WTC11 (cell line): Measurements from ENCODE around the gene CYGB. TPM values are rescaled to one million over a fixed set of nuclear protein-coding genes. Genes with fewer than 3 reads are reported as not detected.

Experiments
- ATAC-seq: fragments of 200-7000 bp; cut with Tn5 transposase; 2 replicates; pipeline ENCODE4 v1.10.0; 2021; ENCODE audit warnings: mild to moderate bottlenecking, moderate library complexity
- CTCF ChIA-PET: fragments of 300-600 bp; sonication (Branson Sonifier 250); formaldehyde crosslinking; loops from one replicate; lab custom pipeline; 2021; ENCODE audit warnings: antibody characterized with exemption; lab: Charles Lee
- POLR2A ChIA-PET: fragments of 350-600 bp; sonication (Branson Sonifier 250); formaldehyde crosslinking; loops from one replicate; lab custom pipeline; 2021; ENCODE audit warnings: antibody characterized with exemption; lab: Charles Lee
- DNase-seq: peaks from one replicate; pipeline ENCODE4 v3.0.0; 2021; ENCODE audit warnings: low spot score
- H3K27ac Mint-ChIP-seq: 2 replicates; pipeline ENCODE4 v1.8.0; 2021; ENCODE audit warnings: mixed read lengths
- H3K27me3 Mint-ChIP-seq: 2 replicates; pipeline ENCODE4 v1.8.0; 2021; ENCODE audit warnings: low read depth, mild to moderate bottlenecking, moderate library complexity, mixed read lengths
- H3K36me3 Mint-ChIP-seq: 2 replicates; pipeline ENCODE4 v1.8.0; 2021; ENCODE audit warnings: mixed read lengths
- H3K4me1 Mint-ChIP-seq: 2 replicates; pipeline ENCODE4 v1.8.0; 2022; ENCODE audit warnings: mixed read lengths
- H3K4me3 Mint-ChIP-seq: 2 replicates; pipeline ENCODE4 v1.8.0; 2021; ENCODE audit warnings: mild to moderate bottlenecking, moderate library complexity, mixed read lengths
- H3K9me3 Mint-ChIP-seq: 2 replicates; pipeline ENCODE4 v1.8.0; 2021; ENCODE audit warnings: mixed read lengths
- ARID4B ChIP-seq: sonication (generic); formaldehyde crosslinking; IDR thresholded peaks from 2 replicates; pipeline ENCODE4 v1.8.0; 2023; ENCODE audit warnings: missing genetic modification reagents, mild to moderate bottlenecking, borderline replicate concordance
- CDX4 ChIP-seq: fragments of 250-450 bp; sonication (Bioruptor Pico); IDR thresholded peaks from 2 replicates; pipeline ENCODE4 v1.9.0; 2021; ENCODE audit warnings: moderate library complexity, mild to moderate bottlenecking, inconsistent platforms, borderline replicate concordance
- CTCF ChIP-seq: fragments of 200-600 bp; IDR thresholded peaks from 2 replicates; pipeline ENCODE4 v1.8.0; 2022; ENCODE audit warnings: antibody characterized with exemption
- GRHL2 ChIP-seq: fragments of 250-450 bp; sonication (Bioruptor Pico); IDR thresholded peaks from 2 replicates; pipeline ENCODE4 v1.8.0; 2022; ENCODE audit warnings: mild to moderate bottlenecking, moderate library complexity; ENCODE audit not compliant: insufficient replicate concordance, severe bottlenecking
- MLX ChIP-seq: sonication (generic); formaldehyde crosslinking; IDR thresholded peaks from 2 replicates; pipeline ENCODE4 v1.8.1; 2023; ENCODE audit warnings: mild to moderate bottlenecking, missing genetic modification reagents, moderate library complexity
- OVOL2 ChIP-seq: fragments of 250-450 bp; sonication (Bioruptor Pico); IDR thresholded peaks from 2 replicates; pipeline ENCODE4 v1.9.0; 2021; ENCODE audit warnings: mild to moderate bottlenecking, borderline replicate concordance
- SP1 ChIP-seq: sonication (generic); formaldehyde crosslinking; conservative IDR thresholded peaks from 2 replicates; pipeline ENCODE4 v1.8.1; 2022; ENCODE audit warnings: missing genetic modification reagents
- TCF7 ChIP-seq: sonication (generic); formaldehyde crosslinking; IDR thresholded peaks from 2 replicates; pipeline ENCODE4 v1.8.0; 2022; ENCODE audit warnings: mild to moderate bottlenecking, low read depth, missing genetic modification reagents, moderate library complexity
- ZMAT4 ChIP-seq: fragments of 250-450 bp; sonication (Bioruptor Pico); IDR thresholded peaks from 2 replicates; pipeline ENCODE4 v1.9.0; 2021; ENCODE audit warnings: mild to moderate bottlenecking
- ZNF121 ChIP-seq: sonication (generic); formaldehyde crosslinking; IDR thresholded peaks from 2 replicates; pipeline ENCODE4 v1.8.0; 2023; ENCODE audit warnings: missing genetic modification reagents
- ZNF232 ChIP-seq: sonication (generic); formaldehyde crosslinking; IDR thresholded peaks from 2 replicates; pipeline ENCODE4 v1.8.0; 2022; ENCODE audit warnings: mild to moderate bottlenecking, missing genetic modification reagents
- ZNF396 ChIP-seq: fragments of 250-450 bp; sonication (Bioruptor Pico); IDR thresholded peaks from 2 replicates; pipeline ENCODE4 v1.8.0; 2021; ENCODE audit warnings: mild to moderate bottlenecking, moderate library complexity, borderline replicate concordance
- ZNF671 ChIP-seq: fragments of 250-450 bp; sonication (Bioruptor Pico); IDR thresholded peaks from 2 replicates; pipeline ENCODE4 v1.8.0; 2021; ENCODE audit warnings: mild to moderate bottlenecking
- total RNA-seq: library from RNA; stranded (reverse); gene quantifications from 3 replicates; pipeline ENCODE4 v1.2.3, GENCODE V29; 2021

Gene CYGB
- total RNA-seq, 1 experiment from 2014 or later: 3.6 TPM

GRCh38 chr17:76478097-76478496, 59.4 kb downstream of the CYGB start:
- H3K4me1 Mint-ChIP-seq: no peaks in the 10 kb centered on the region
- TF ChIP-seq ZNF121 (CRISPR knock-in tag) (no peak), CDX4 (CRISPR knock-in tag) (no peak), ARID4B (CRISPR knock-in tag) (no peak), TCF7 (CRISPR knock-in tag) (no peak)
- H3K27ac Mint-ChIP-seq: peak overlapping the region; percentile 21; the same call in 1 of the 2 replicates
- DNase-seq (no peak), ATAC-seq (no peak)
- H3K36me3 Mint-ChIP-seq: no peaks in the 10 kb centered on the region
- CTCF ChIA-PET: interaction anchor here (1.1 to 2.1 kb wide), 2 partner anchors 15 to 45 kb away, joined by 4 to 8 read pairs; no protein-coding TSS in a partner anchor
- POLR2A ChIA-PET: no interaction called here
- H3K4me3 Mint-ChIP-seq: no peak overlapping the region
- H3K9me3 Mint-ChIP-seq: no peaks in the 10 kb centered on the region
- H3K27me3 Mint-ChIP-seq: no peaks in the 10 kb centered on the region

- no peaks in the 10 kb centered on the region for H3K9me3 Mint-ChIP-seq
- H3K36me3 Mint-ChIP-seq: no peaks in the 10 kb centered on the region
- DNase-seq (no peak), ATAC-seq (no peak)
- H3K4me3 Mint-ChIP-seq: no peak overlapping the region
- CTCF ChIA-PET: interaction anchor here (1.1 to 2.1 kb wide), 2 partner anchors 15 to 46 kb away, joined by 4 to 8 read pairs; no protein-coding TSS in a partner anchor
- no peak for TF ChIP-seq GRHL2
- no peak for TF ChIP-seq ZNF671 (CRISPR knock-in tag)
- TF ChIP-seq ZNF232 (CRISPR knock-in tag): no peak
- TF ChIP-seq OVOL2: no peak
- TF ChIP-seq MLX (CRISPR knock-in tag): no peak
- no peak for TF ChIP-seq CTCF
- no peak for TF ChIP-seq ZNF396
- no peak for TF ChIP-seq SP1
- TF ChIP-seq ZMAT4 (CRISPR knock-in tag): no peak
- H3K27me3 Mint-ChIP-seq: no peaks in the 10 kb centered on the region
- H3K27ac Mint-ChIP-seq: no peak overlapping the region
- POLR2A ChIA-PET: no interaction called here
- H3K4me1 Mint-ChIP-seq: no peaks in the 10 kb centered on the region
These were observed 59.9 kb downstream of the CYGB start for GRCh38 chr17:76477576-76477975.

Other genes starting within 250 kb of the CYGB start
- gene QRICH2, start 229.4 kb downstream of the CYGB start, total RNA-seq: 1.5 to 3.2 TPM (median 2.7 TPM) in 3 replicates
- gene PRPSAP1, start 183.8 kb downstream of the CYGB start, total RNA-seq: 50.0 to 56.5 TPM (median 52.3 TPM) in 3 replicates
- gene SPHK1, start 153.1 kb downstream of the CYGB start, total RNA-seq: 2.5 to 2.9 TPM (median 2.8 TPM) in 3 replicates
- gene UBE2O, start 84.6 kb downstream of the CYGB start, total RNA-seq: 57.1 to 68.9 TPM (median 59.6 TPM) in 3 replicates
- gene AANAT, start 70.1 kb downstream of the CYGB start, total RNA-seq: 0.17 to 0.57 TPM in 2 of 3 replicates, not detected in the other
- 28.6 to 33.0 TPM (median 31.5 TPM) in 3 replicates for gene RHBDF2, start 36.3 kb downstream of the CYGB start, total RNA-seq
- gene PRCD, start 2.3 kb upstream of the CYGB start, total RNA-seq: 2.7 to 4.5 TPM (median 4.0 TPM) in 3 replicates
- gene ST6GALNAC2, start 48.2 kb upstream of the CYGB start, total RNA-seq: 0.30 TPM in 1 of 3 replicates, not detected in the others
- gene ST6GALNAC1, start 106.0 kb upstream of the CYGB start, total RNA-seq: 0.13 to 0.37 TPM (median 0.16 TPM) in 3 replicates
- gene MXRA7, start 173.3 kb upstream of the CYGB start, total RNA-seq: 46.5 to 53.7 TPM (median 48.2 TPM) in 3 replicates
- 20.3 to 23.8 TPM (median 21.6 TPM) in 3 replicates for gene JMJD6, start 188.9 kb upstream of the CYGB start, total RNA-seq
- gene METTL23, start 189.1 kb upstream of the CYGB start, total RNA-seq: 43.3 to 48.5 TPM (median 48.3 TPM) in 3 replicates
- 355 to 410 TPM (median 407 TPM) in 3 replicates for gene SRSF2, start 199.6 kb upstream of the CYGB start, total RNA-seq
- 16.6 to 26.4 TPM (median 24.1 TPM) in 3 replicates for gene MFSD11, start 200.4 kb upstream of the CYGB start, total RNA-seq